ENCODE measurements around the gene KHDC3L. TPM values are rescaled to one million over a fixed set of nuclear protein-coding genes. Genes with fewer than 3 reads are reported as not detected.

KHDC3L gene, protein sequence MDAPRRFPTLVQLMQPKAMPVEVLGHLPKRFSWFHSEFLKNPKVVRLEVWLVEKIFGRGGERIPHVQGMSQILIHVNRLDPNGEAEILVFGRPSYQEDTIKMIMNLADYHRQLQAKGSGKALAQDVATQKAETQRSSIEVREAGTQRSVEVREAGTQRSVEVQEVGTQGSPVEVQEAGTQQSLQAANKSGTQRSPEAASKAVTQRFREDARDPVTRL
- not detected in 2 replicates for polyA plus RNA-seq (2013)

- no CpG with 5 or more reads among the region's 23 CpGs for WGBS (ENCODE audit: extremely low coverage, insufficient coverage, insufficient read length)
- H2AK5ac ChIP-seq (ENCODE audit: low read length) = no peak within 1 kb of the TSS
These were observed at the start of gene KHDC3L for GRCh38 chr6:73362358-73362757. KHDC3L (plus strand) TSS chr6:73362658; CDS start chr6:73362730, 72 bp downstream.

GRCh38 chr6:73314577-73315492 is 47.6 kb upstream of the KHDC3L start:
- H3K4me3 ChIP-seq (ENCODE audit: low read depth, low read length) = no peak overlapping the region
- H3K9ac ChIP-seq (ENCODE audit: low read length) = no peak overlapping the region
- H3K36me3 ChIP-seq (ENCODE audit: control insufficient read depth in 1 of 2, insufficient read depth in 2 of 2, low read length in 2 of 2) = no peaks in the 10 kb centered on the region
- H3K79me1 ChIP-seq (ENCODE audit: low read length) = peaks cover 3% of the 10 kb centered on the region
- no peak overlapping the region for H4K91ac ChIP-seq (ENCODE audit: low read depth, low read length)
- H3K18ac ChIP-seq (ENCODE audit: low read length) = no peak overlapping the region
- H4K12ac ChIP-seq (ENCODE audit: low read depth, low read length) = no peak overlapping the region
- no peak overlapping the region for H2BK12ac ChIP-seq (ENCODE audit: low read length)
- H3K4me1 ChIP-seq (ENCODE audit: control insufficient read depth in 1 of 2, insufficient read depth in 2 of 2, low read length in 2 of 2) = no peaks in the 10 kb centered on the region
- no peak overlapping the region for H2BK5ac ChIP-seq (ENCODE audit: low read depth, low read length, poor library complexity)
- H3K27me3 ChIP-seq (ENCODE audit: insufficient read depth, low read length) = no peaks in the 10 kb centered on the region
- H3K23ac ChIP-seq (ENCODE audit: low read length) = no peak overlapping the region
- no peak overlapping the region for H2BK120ac ChIP-seq (ENCODE audit: insufficient read depth, low read length, poor library complexity)
- no peak overlapping the region for H2AFZ ChIP-seq (ENCODE audit: insufficient read depth, low read length, poor library complexity)
- no peak overlapping the region for H3K4ac ChIP-seq (ENCODE audit: low read depth, low read length)
- H2AK5ac ChIP-seq (ENCODE audit: low read length) = no peak overlapping the region
- no CpG with 5 or more reads among the region's 61 CpGs for WGBS (ENCODE audit: extremely low coverage, insufficient coverage, insufficient read length)
- H3K14ac ChIP-seq (ENCODE audit: low read length) = no peak overlapping the region
- H3K27ac ChIP-seq (ENCODE audit: low read depth, low read length) = no peak overlapping the region
- no peak for DNase-seq
- H3K9me3 ChIP-seq (ENCODE audit: insufficient read depth, low read depth, low read length) = peaks cover 4% of the 10 kb centered on the region
- H3K79me2 ChIP-seq (ENCODE audit: control insufficient read depth, insufficient read depth, low read length, poor library complexity) = peaks cover 2% of the 10 kb centered on the region
- H3K4me2 ChIP-seq (ENCODE audit: low read length) = no peak overlapping the region
- no peak overlapping the region for H4K8ac ChIP-seq (ENCODE audit: low read depth, low read length)

More at GRCh38 chr6:73362358-73362757, at the start of gene KHDC3L:
- Histone ChIP-seq H4K91ac (ENCODE audit: low read depth, low read length) (no peak within 1 kb of the TSS), H2BK5ac (ENCODE audit: low read depth, low read length, poor library complexity) (no peak within 1 kb of the TSS), H3K4ac (ENCODE audit: low read depth, low read length) (no peak within 1 kb of the TSS), H2BK120ac (ENCODE audit: insufficient read depth, low read length, poor library complexity) (no peak within 1 kb of the TSS), H2AFZ (ENCODE audit: insufficient read depth, low read length, poor library complexity) (no peak within 1 kb of the TSS), H3K27ac (ENCODE audit: low read depth, low read length) (no peak within 1 kb of the TSS), H3K14ac (ENCODE audit: low read length) (no peak within 1 kb of the TSS), H2BK12ac (ENCODE audit: low read length) (no peak within 1 kb of the TSS), H3K9ac (ENCODE audit: low read length) (no peak within 1 kb of the TSS), H4K8ac (ENCODE audit: low read depth, low read length) (no peak within 1 kb of the TSS), H3K4me3 (ENCODE audit: low read depth, low read length) (no peak within 1 kb of the TSS), H3K4me2 (ENCODE audit: low read length) (no peak within 1 kb of the TSS), H3K23ac (ENCODE audit: low read length) (no peak within 1 kb of the TSS), H3K18ac (ENCODE audit: low read length) (no peak within 1 kb of the TSS), H3K36me3 (ENCODE audit: control insufficient read depth in 1 of 2, insufficient read depth in 2 of 2, low read length in 2 of 2) (no peaks in the 10 kb centered on the region), H3K9me3 (ENCODE audit: insufficient read depth, low read depth, low read length) (peaks cover 4% of the 10 kb centered on the region), H3K79me2 (ENCODE audit: control insufficient read depth, insufficient read depth, low read length, poor library complexity) (no peaks in the 10 kb centered on the region), H3K27me3 (ENCODE audit: insufficient read depth, low read length) (no peaks in the 10 kb centered on the region), H3K4me1 (ENCODE audit: control insufficient read depth in 1 of 2, insufficient read depth in 2 of 2, low read length in 2 of 2) (no peaks in the 10 kb centered on the region), H3K79me1 (ENCODE audit: low read length) (no peaks in the 10 kb centered on the region), H4K12ac (ENCODE audit: low read depth, low read length) (no peak within 1 kb of the TSS)
- DNase-seq = no peak

DNA sequence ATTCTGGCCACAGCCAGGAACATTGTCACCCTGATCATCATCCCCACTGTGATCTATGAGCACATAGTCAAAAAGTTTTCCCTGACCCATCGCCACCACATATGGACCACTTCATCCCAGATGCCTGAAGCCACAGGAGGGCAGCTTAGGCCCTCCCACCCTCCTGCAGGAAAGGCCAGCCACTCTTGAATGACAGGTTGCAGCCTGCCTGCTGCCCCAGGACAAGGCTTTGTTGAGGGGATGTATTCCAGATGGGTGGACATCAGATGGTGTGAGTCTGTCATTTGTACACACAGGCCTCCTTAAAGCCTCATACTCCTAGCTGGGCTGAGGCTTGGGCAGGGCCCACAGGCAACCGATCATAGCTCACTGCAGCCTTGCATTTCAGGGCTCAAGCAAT is 39.1 kb upstream of the KHDC3L start:
- no CpG with 5 or more reads among the region's 2 CpGs for WGBS (ENCODE audit: extremely low coverage, insufficient coverage, insufficient read length)
- H4K12ac ChIP-seq (ENCODE audit: low read depth, low read length) = no peak overlapping the region

GRCh38 chr6:73325656-73326055 is 36.8 kb upstream of the KHDC3L start:
- Histone ChIP-seq H2AFZ (ENCODE audit: insufficient read depth, low read length, poor library complexity) (no peak overlapping the region), H3K9me3 (ENCODE audit: insufficient read depth, low read depth, low read length) (no peaks in the 10 kb centered on the region), H2AK5ac (ENCODE audit: low read length) (no peak overlapping the region), H3K14ac (ENCODE audit: low read length) (no peak overlapping the region), H2BK5ac (ENCODE audit: low read depth, low read length, poor library complexity) (no peak overlapping the region), H3K79me1 (ENCODE audit: low read length) (no peaks in the 10 kb centered on the region), H4K12ac (ENCODE audit: low read depth, low read length) (no peak overlapping the region), H3K23ac (ENCODE audit: low read length) (no peak overlapping the region), H3K36me3 (ENCODE audit: control insufficient read depth in 1 of 2, insufficient read depth in 2 of 2, low read length in 2 of 2) (no peaks in the 10 kb centered on the region), H3K27ac (ENCODE audit: low read depth, low read length) (no peak overlapping the region), H4K8ac (ENCODE audit: low read depth, low read length) (no peak overlapping the region), H3K18ac (ENCODE audit: low read length) (no peak overlapping the region), H3K27me3 (ENCODE audit: insufficient read depth, low read length) (no peaks in the 10 kb centered on the region), H3K79me2 (ENCODE audit: control insufficient read depth, insufficient read depth, low read length, poor library complexity) (no peaks in the 10 kb centered on the region), H3K4me3 (ENCODE audit: low read depth, low read length) (no peak overlapping the region), H3K4me2 (ENCODE audit: low read length) (no peak overlapping the region), H2BK120ac (ENCODE audit: insufficient read depth, low read length, poor library complexity) (no peak overlapping the region), H3K4me1 (ENCODE audit: control insufficient read depth in 1 of 2, insufficient read depth in 2 of 2, low read length in 2 of 2) (no peaks in the 10 kb centered on the region), H3K9ac (ENCODE audit: low read length) (no peak overlapping the region), H2BK12ac (ENCODE audit: low read length) (no peak overlapping the region), H4K91ac (ENCODE audit: low read depth, low read length) (no peak overlapping the region), H3K4ac (ENCODE audit: low read depth, low read length) (no peak overlapping the region)
- no CpG with 5 or more reads among the region's 3 CpGs for WGBS (ENCODE audit: extremely low coverage, insufficient coverage, insufficient read length)
- DNase-seq = no peak

More for the DNA sequence above, 39.1 kb upstream of the KHDC3L start:
- DNase-seq = no peak
- H2BK12ac ChIP-seq (ENCODE audit: low read length) = no peak overlapping the region
- H3K36me3 ChIP-seq (ENCODE audit: control insufficient read depth in 1 of 2, insufficient read depth in 2 of 2, low read length in 2 of 2) = no peaks in the 10 kb centered on the region
- H3K14ac ChIP-seq (ENCODE audit: low read length) = no peak overlapping the region
- H3K9ac ChIP-seq (ENCODE audit: low read length) = no peak overlapping the region
- H2BK5ac ChIP-seq (ENCODE audit: low read depth, low read length, poor library complexity) = no peak overlapping the region
- no peak overlapping the region for H4K8ac ChIP-seq (ENCODE audit: low read depth, low read length)
- no peaks in the 10 kb centered on the region for H3K79me2 ChIP-seq (ENCODE audit: control insufficient read depth, insufficient read depth, low read length, poor library complexity)
- no peaks in the 10 kb centered on the region for H3K79me1 ChIP-seq (ENCODE audit: low read length)
- no peak overlapping the region for H2AFZ ChIP-seq (ENCODE audit: insufficient read depth, low read length, poor library complexity)
- H3K4me1 ChIP-seq (ENCODE audit: control insufficient read depth in 1 of 2, insufficient read depth in 2 of 2, low read length in 2 of 2) = no peaks in the 10 kb centered on the region
- no peak overlapping the region for H4K91ac ChIP-seq (ENCODE audit: low read depth, low read length)
- H3K9me3 ChIP-seq (ENCODE audit: insufficient read depth, low read depth, low read length) = peaks cover 2% of the 10 kb centered on the region
- H3K27ac ChIP-seq (ENCODE audit: low read depth, low read length) = no peak overlapping the region
- no peak overlapping the region for H3K18ac ChIP-seq (ENCODE audit: low read length)
- no peak overlapping the region for H2AK5ac ChIP-seq (ENCODE audit: low read length)
- H2BK120ac ChIP-seq (ENCODE audit: insufficient read depth, low read length, poor library complexity) = no peak overlapping the region
- no peak overlapping the region for H3K4me3 ChIP-seq (ENCODE audit: low read depth, low read length)
- no peak overlapping the region for H3K4me2 ChIP-seq (ENCODE audit: low read length)
- H3K23ac ChIP-seq (ENCODE audit: low read length) = no peak overlapping the region
- no peak overlapping the region for H3K4ac ChIP-seq (ENCODE audit: low read depth, low read length)
- no peaks in the 10 kb centered on the region for H3K27me3 ChIP-seq (ENCODE audit: insufficient read depth, low read length)
